Right lobe of liver (tissue), 6 donors: Measurements from ENCODE around the gene AGAP2. TPM values are rescaled to one million over a fixed set of nuclear protein-coding genes. Genes with fewer than 3 reads are reported as not detected.

ENCODE experiments used
- ATAC-seq, 4 donors: fragments of 200-7000 bp; cut with Tn5 transposase; one replicate each; pipeline ENCODE4 v1.9.1; 2020; ENCODE audit warnings: mild to moderate bottlenecking in 4 of 4, moderate library complexity in 4 of 4
- DNase-seq, 3 donors: peaks; one replicate each; pipeline ENCODE4 v3.0.0-alpha.2; 2020
- H3K27ac ChIP-seq, 3 donors: fragments of 200-600 bp; one replicate each; pipeline ENCODE4 v1.8.0; 2022
- H3K27me3 ChIP-seq, 2 donors: fragments of 200-600 bp; one replicate each; pipeline ENCODE4 v1.8.0; 2022
- H3K36me3 ChIP-seq, 4 donors: fragments of 200-600 bp; sonication (generic) in 1 of 4; one replicate each; pipeline versions ENCODE4 v1.5.1 to v1.8.0; 2017 to 2022; ENCODE audit warnings: control low read depth in 1 of 4
- H3K4me1 ChIP-seq, 4 donors: fragments of 200-600 bp; sonication (generic) in 1 of 4; one replicate each; pipeline versions ENCODE4 v1.5.1 to v1.8.0; 2017 to 2022; ENCODE audit warnings: control low read depth in 1 of 4
- H3K4me3 ChIP-seq, 3 donors: fragments of 200-600 bp; one replicate each; pipeline ENCODE4 v1.8.0; 2022
- H3K9me3 ChIP-seq, 4 donors: fragments of 200-600 bp; sonication (generic) in 1 of 4; one replicate each; pipeline versions ENCODE4 v1.5.1 to v1.8.0; 2017 to 2022; ENCODE audit warnings: control low read depth in 1 of 4
- CTCF ChIP-seq, 4 donors: fragments of 200-600 bp in 3 of 4; fragments of 450-650 bp in 1 of 4; IDR thresholded peaks; one replicate each; pipeline versions ENCODE4 v1.5.1 to v1.8.0; 2016 to 2022; ENCODE audit warnings: antibody characterized with exemption in 4 of 4, mild to moderate bottlenecking in 2 of 4
- POLR2A ChIP-seq: fragments of 450-650 bp; IDR thresholded peaks from one replicate; pipeline ENCODE4 v1.6.1; 2017; ENCODE audit warnings: antibody characterized with exemption, mild to moderate bottlenecking
- WGBS: methylation state at CpG from one replicate; pipeline ENCODE4 v1.1.6; 2018; ENCODE audit warnings: low coverage, low lambda C conversion rate; ENCODE audit not compliant: insufficient coverage; ENCODE audit errors: missing lambda C conversion rate; 5-methylcytosine and 5-hydroxymethylcytosine counted together
- intact Hi-C, 2 donors: fragments of 100-400 bp; cut with DNase I; formaldehyde crosslinking; loops; one replicate each; pipeline versions ENCODE4 v1.11.2 to v1.14.1; 2022
- total RNA-seq, 6 experiments: library from RNA; depleted of rRNA in 2 of 6; stranded (reverse); fragments of >200 nt in 2 of 6; fragmentation: NEBNext Ultra II Directional in 3 of 6; extraction: Animal tissue kit (Norgen Biotek cat#: 25700) in 3 of 6; gene quantifications; one replicate each; pipeline versions ENCODE4 v1.1.0 to v1.2.4, GENCODE V29; 2016 to 2023
- donor health status: DM: no; HTN: yes; CAD: no.
- donor health status: DM: no; HTN: no; CAD: no.
- donor health status: DM: no; HTN: no; CAD: no.
- donor health status: DM: no; HTN: yes; CAD: no.
- donor health status: DM: no; HTN: yes; CAD: no.

Gene AGAP2
- total RNA-seq, 6 experiments from 2014 or later = 0.26 to 0.87 (median 0.57) TPM

DNA sequence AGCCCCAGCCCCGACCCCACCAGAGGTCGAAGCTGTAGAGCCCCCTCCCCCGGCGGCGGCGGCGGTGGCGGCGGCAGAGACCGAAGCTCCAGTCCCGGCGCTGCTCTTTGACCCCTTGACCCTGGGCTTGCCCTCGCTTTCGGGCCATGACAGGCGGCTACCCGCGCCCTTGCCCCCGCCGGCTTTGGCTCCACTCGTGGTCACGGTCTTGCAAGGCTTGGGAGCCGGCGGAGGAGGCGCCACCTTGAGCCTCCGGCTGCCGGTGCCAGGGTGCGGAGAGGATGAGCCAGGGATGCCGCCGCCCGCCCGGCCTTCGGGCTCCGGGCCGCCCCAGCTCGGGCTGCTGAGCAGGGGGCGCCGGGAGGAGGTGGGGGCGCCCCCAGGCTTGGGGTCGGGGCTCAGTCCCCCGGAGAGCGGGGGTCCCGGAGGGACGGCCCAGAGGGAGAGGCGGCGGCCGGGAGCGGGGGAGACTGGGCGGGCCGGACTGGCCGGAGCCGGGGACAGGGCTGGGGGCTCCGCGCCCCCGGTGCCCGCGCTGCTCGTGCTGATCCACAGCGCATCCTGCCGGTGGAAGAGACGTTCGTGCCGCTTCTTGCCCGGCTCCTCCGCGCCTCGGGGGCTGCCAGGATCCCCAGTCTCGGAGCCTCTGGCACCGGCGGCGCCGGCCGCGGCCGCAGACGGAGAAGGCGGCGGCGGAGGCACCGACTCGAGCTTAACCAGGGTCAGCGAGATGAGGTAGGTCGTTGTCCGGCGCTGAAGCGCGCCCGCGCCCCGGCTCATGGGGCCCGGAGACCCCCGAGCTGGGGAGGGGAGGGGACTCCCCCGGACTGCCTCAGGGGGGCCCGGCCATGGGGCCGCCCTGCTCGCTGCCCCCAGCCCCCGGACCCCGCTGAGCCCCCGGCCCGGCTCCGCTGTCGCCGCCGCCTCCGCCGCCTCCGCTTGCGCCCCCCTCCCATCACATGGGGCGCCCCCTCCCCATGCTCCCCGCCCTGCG is 778 bp downstream of the AGAP2 start:
- intact Hi-C loops = no loop called here
- TF ChIP-seq POLR2A = no peak
- peak in 2 of 4 donors; percentile 17 to 31 for TF ChIP-seq CTCF (IDR thresholded peaks at IDR 0.05)
- H3K4me3 ChIP-seq = peak overlapping the region; percentile 5 to 21 (median 14)
- peak in 1 of 4 donors; percentile 10 for ATAC-seq
- H3K9me3 ChIP-seq = no peaks in the 10 kb centered on the region
- H3K36me3 ChIP-seq = no peaks in the 10 kb centered on the region
- H3K27ac ChIP-seq = no peak overlapping the region
- peak in 1 of 3 donors; percentile 57 for DNase-seq
- H3K27me3 ChIP-seq = peaks cover 0 to 26% of the 10 kb centered on the region in 2 donors
- H3K4me1 ChIP-seq = peaks cover 0 to 18% (median 6%) of the 10 kb centered on the region in 4 donors
- WGBS = 42% methylated on average over 6 of the region's 110 CpGs

DNA sequence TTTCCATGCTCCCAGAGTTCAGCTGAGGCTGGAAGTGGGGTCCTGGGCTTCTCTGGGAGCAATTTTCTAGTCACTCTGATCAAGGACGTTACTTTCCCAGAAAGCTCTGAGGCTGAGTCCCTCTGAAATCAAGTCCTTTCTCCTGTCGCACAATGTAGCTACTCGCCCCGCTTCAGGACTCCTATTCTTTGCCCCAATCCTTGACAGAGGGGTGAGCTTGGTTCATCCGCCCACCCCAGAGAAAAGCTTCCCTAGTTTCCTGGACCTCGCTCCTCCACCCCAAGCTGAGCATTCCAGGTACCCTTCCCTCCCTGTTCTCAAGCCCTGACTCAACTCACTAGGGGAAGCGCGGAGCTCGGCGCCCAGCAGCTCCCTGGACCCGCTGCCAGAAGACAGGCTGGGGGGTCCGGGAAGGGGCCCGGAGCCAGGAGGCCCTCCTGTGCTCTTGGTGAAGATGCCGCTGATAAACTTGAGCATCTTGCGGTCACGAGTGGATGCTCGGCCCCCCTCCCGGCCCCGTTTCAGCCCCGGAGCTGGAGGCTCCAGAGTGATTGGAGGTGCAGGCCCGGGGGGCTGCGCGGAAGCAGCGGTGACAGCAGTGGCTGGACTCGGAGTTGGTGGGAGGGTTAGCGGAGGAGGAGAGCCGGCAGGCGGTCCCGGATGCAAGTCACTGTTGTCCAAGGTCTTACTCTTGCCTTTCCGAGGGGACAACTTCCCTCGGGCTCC is 1.6 kb downstream of the AGAP2 start:
- H3K27me3 ChIP-seq = peaks cover 0 to 26% of the 10 kb centered on the region in 2 donors
- ATAC-seq (no peak), DNase-seq (peak in 1 of 3 donors; percentile 52)
- 39% methylated on average over 5 of the region's 31 CpGs for WGBS
- intact Hi-C loops = no loop called here
- peak overlapping the region in 1 of 3 donors; percentile 14 for H3K4me3 ChIP-seq
- H3K4me1 ChIP-seq = peaks cover 0 to 18% (median 6%) of the 10 kb centered on the region in 4 donors
- H3K27ac ChIP-seq = no peak overlapping the region
- no peak for TF ChIP-seq POLR2A
- no peak for TF ChIP-seq CTCF (IDR thresholded peaks at IDR 0.05)
- no peaks in the 10 kb centered on the region for H3K9me3 ChIP-seq
- H3K36me3 ChIP-seq = no peaks in the 10 kb centered on the region

- H3K9me3 ChIP-seq = no peaks in the 10 kb centered on the region
- peaks cover 0 to 18% (median 6%) of the 10 kb centered on the region in 4 donors for H3K4me1 ChIP-seq
- TF ChIP-seq POLR2A = no peak
- TF ChIP-seq CTCF (IDR thresholded peaks at IDR 0.05) = peak in 2 of 4 donors; percentile 11 to 21
- intact Hi-C loops = no loop called here
- H3K27ac ChIP-seq = no peak overlapping the region
- no peak overlapping the region for H3K4me3 ChIP-seq
- 32% methylated on average over 20 of the region's 49 CpGs for WGBS
- no peaks in the 10 kb centered on the region for H3K36me3 ChIP-seq
- DNase-seq (peak in 1 of 3 donors; percentile 53), ATAC-seq (peak; percentile 37 to 51 (median 42))
- peaks cover 0 to 26% of the 10 kb centered on the region in 2 donors for H3K27me3 ChIP-seq
These were observed 2.4 kb downstream of the AGAP2 start for GRCh38 chr12:57735952-57736740.
